Body of pancreas (tissue), 4 donors: Measurements from ENCODE around the gene ARID1A.

Experiments used
- CTCF ChIP-seq, 7 experiments: fragments of 450-650 bp in 4 of 7; fragments of 200-600 bp in 3 of 7; sonication (generic) in 3 of 7; IDR thresholded peaks; one replicate each; pipeline ENCODE4 v1.5.1; 2016 to 2019; ENCODE audit warnings: antibody characterized with exemption in 7 of 7
- POLR2A ChIP-seq, 3 donors: fragments of 450-650 bp; IDR thresholded peaks; one replicate each; pipeline ENCODE4 v1.6.1; 2016; ENCODE audit warnings: antibody characterized with exemption in 3 of 3, mild to moderate bottlenecking in 2 of 3

GRCh38 chr1:26727476-26727875, 31.7 kb downstream of the ARID1A start:
- no peak for TF ChIP-seq CTCF (IDR thresholded peaks at IDR 0.05)
- no peak for TF ChIP-seq POLR2A (IDR thresholded peaks at IDR 0.05)
